ENCODE data around the gene QRFP. TPM values are rescaled to one million over a fixed set of nuclear protein-coding genes. Genes with fewer than 3 reads are reported as not detected.

Gene QRFP, protein sequence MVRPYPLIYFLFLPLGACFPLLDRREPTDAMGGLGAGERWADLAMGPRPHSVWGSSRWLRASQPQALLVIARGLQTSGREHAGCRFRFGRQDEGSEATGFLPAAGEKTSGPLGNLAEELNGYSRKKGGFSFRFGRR
- polyA plus RNA-seq (not detected in 2 replicates), polyA minus RNA-seq (not detected in 2 replicates)

GRCh38 chr9:130896233-130897014, at the start of gene QRFP:
QRFP (minus strand) TSS chr9:130896812; CDS start chr9:130893838, 2,974 bp downstream.
- Histone ChIP-seq H3K36me3 (ENCODE audit: insufficient read depth, low read length) (no peaks in the 10 kb centered on the region), H3K9me3 (ENCODE audit: low read length) (no peaks in the 10 kb centered on the region), H3F3A (ENCODE audit: insufficient read depth, low read length, poor library complexity, severe bottlenecking) (peaks cover 3% of the 10 kb centered on the region), H2AFZ (ENCODE audit: low read depth, low read length) (no peak within 1 kb of the TSS), H3K9me2 (ENCODE audit: insufficient read depth, low read length) (no peaks in the 10 kb centered on the region), H3K27me3 (ENCODE audit: insufficient read depth, low read depth, low read length) (no peaks in the 10 kb centered on the region), H3K4me3 (ENCODE audit: low read length) (no peak within 1 kb of the TSS), H3K27ac (ENCODE audit: low read length) (no peak within 1 kb of the TSS), H3K4me2 (ENCODE audit: low read length) (no peak within 1 kb of the TSS), H3K9ac (ENCODE audit: low read length) (no peak within 1 kb of the TSS), H3K79me2 (replicated peaks; ENCODE audit: insufficient read depth, low read length) (no peaks in the 10 kb centered on the region), H4K20me1 (ENCODE audit: insufficient read depth) (no peaks in the 10 kb centered on the region)
- no peak for TF ChIP-seq EZH2 (IDR thresholded peaks at IDR 0.05; ENCODE audit: borderline replicate concordance, insufficient read depth, low read length, poor library complexity, severe bottlenecking)

DNA sequence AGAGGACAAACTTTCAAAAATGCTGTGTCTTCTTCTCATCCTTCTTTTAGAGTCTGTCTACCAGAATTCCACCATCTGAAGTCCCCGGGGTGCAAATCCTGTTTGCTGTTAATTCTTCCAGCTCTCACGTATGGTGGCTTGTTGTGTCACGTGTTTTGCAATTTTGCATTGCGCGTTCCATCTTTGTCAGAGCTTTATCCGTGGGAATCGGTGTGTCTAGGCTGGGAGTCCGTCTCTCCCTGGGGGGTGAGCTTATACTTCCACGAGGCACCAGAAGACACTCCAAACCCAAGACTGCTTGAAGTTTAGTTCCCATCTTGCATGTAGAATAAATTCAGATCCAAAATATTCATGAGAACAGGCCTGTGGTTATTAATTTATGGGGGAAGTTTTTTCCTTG, 48.6 kb upstream of the QRFP start:
- no peaks in the 10 kb centered on the region for H3K79me2 ChIP-seq (replicated peaks; ENCODE audit: insufficient read depth, low read length)
- no peaks in the 10 kb centered on the region for H3F3A ChIP-seq (ENCODE audit: insufficient read depth, low read length, poor library complexity, severe bottlenecking)
- no peak overlapping the region for H2AFZ ChIP-seq (ENCODE audit: low read depth, low read length)
- no peak overlapping the region for H3K9ac ChIP-seq (ENCODE audit: low read length)
- no peak overlapping the region for H3K27ac ChIP-seq (ENCODE audit: low read length)
- no peak for TF ChIP-seq POLR2AphosphoS5 (IDR thresholded peaks at IDR 0.05)
- no peak for TF ChIP-seq SMC3 (conservative IDR thresholded peaks at IDR 0.05; ENCODE audit: poor library complexity)
- TF ChIP-seq EZH2 (IDR thresholded peaks at IDR 0.05; ENCODE audit: borderline replicate concordance, insufficient read depth, low read length, poor library complexity, severe bottlenecking) = no peak
- TF ChIP-seq MXI1 (conservative IDR thresholded peaks at IDR 0.05; ENCODE audit: poor library complexity, severe bottlenecking) = no peak
- TF ChIP-seq, protein P1, sequence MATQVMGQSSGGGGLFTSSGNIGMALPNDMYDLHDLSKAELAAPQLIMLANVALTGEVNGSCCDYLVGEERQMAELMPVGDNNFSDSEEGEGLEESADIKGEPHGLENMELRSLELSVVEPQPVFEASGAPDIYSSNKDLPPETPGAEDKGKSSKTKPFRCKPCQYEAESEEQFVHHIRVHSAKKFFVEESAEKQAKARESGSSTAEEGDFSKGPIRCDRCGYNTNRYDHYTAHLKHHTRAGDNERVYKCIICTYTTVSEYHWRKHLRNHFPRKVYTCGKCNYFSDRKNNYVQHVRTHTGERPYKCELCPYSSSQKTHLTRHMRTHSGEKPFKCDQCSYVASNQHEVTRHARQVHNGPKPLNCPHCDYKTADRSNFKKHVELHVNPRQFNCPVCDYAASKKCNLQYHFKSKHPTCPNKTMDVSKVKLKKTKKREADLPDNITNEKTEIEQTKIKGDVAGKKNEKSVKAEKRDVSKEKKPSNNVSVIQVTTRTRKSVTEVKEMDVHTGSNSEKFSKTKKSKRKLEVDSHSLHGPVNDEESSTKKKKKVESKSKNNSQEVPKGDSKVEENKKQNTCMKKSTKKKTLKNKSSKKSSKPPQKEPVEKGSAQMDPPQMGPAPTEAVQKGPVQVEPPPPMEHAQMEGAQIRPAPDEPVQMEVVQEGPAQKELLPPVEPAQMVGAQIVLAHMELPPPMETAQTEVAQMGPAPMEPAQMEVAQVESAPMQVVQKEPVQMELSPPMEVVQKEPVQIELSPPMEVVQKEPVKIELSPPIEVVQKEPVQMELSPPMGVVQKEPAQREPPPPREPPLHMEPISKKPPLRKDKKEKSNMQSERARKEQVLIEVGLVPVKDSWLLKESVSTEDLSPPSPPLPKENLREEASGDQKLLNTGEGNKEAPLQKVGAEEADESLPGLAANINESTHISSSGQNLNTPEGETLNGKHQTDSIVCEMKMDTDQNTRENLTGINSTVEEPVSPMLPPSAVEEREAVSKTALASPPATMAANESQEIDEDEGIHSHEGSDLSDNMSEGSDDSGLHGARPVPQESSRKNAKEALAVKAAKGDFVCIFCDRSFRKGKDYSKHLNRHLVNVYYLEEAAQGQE (IDR thresholded peaks at IDR 0.05; ENCODE audit: borderline replicate concordance) = no peak
- TF ChIP-seq EP300 (conservative IDR thresholded peaks at IDR 0.05; ENCODE audit: poor library complexity, severe bottlenecking) = no peak
- TF ChIP-seq, protein P2, sequence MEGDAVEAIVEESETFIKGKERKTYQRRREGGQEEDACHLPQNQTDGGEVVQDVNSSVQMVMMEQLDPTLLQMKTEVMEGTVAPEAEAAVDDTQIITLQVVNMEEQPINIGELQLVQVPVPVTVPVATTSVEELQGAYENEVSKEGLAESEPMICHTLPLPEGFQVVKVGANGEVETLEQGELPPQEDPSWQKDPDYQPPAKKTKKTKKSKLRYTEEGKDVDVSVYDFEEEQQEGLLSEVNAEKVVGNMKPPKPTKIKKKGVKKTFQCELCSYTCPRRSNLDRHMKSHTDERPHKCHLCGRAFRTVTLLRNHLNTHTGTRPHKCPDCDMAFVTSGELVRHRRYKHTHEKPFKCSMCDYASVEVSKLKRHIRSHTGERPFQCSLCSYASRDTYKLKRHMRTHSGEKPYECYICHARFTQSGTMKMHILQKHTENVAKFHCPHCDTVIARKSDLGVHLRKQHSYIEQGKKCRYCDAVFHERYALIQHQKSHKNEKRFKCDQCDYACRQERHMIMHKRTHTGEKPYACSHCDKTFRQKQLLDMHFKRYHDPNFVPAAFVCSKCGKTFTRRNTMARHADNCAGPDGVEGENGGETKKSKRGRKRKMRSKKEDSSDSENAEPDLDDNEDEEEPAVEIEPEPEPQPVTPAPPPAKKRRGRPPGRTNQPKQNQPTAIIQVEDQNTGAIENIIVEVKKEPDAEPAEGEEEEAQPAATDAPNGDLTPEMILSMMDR (IDR thresholded peaks at IDR 0.05; ENCODE audit: poor library complexity, severe bottlenecking) = no peak
- no peak for TF ChIP-seq TAF1 (IDR thresholded peaks at IDR 0.05; ENCODE audit: low read depth)
- TF ChIP-seq RAD21 (conservative IDR thresholded peaks at IDR 0.05) = no peak
- H3K27me3 ChIP-seq (ENCODE audit: insufficient read depth, low read depth, low read length) = peaks cover 19% of the 10 kb centered on the region
- no peaks in the 10 kb centered on the region for H4K20me1 ChIP-seq (ENCODE audit: insufficient read depth)
- H3K9me2 ChIP-seq (ENCODE audit: insufficient read depth, low read length) = no peaks in the 10 kb centered on the region
- no peaks in the 10 kb centered on the region for H3K36me3 ChIP-seq (ENCODE audit: insufficient read depth, low read length)
- no peak overlapping the region for H3K4me2 ChIP-seq (ENCODE audit: low read length)
- no peaks in the 10 kb centered on the region for H3K9me3 ChIP-seq (ENCODE audit: low read length)
- H3K4me3 ChIP-seq (ENCODE audit: low read length) = no peak overlapping the region

Measured in neural cell (in vitro differentiated cells).